CD14-positive monocyte (primary cell): ENCODE data around the gene NACC1. TPM values are rescaled to one million over a fixed set of nuclear protein-coding genes. Genes with fewer than 3 reads are reported as not detected.

Experiments used
- DNase-seq, 3 donors: peaks; one replicate each; pipeline ENCODE4 v3.0.0-alpha.2; 2011 to 2022
- H2AFZ ChIP-seq: 2 replicates; pipeline ENCODE4 v1.6.0; 2012; ENCODE audit warnings: mild to moderate bottlenecking, low read depth, low read length, inconsistent platforms; ENCODE audit not compliant: insufficient read depth, poor library complexity, severe bottlenecking
- H3K27ac ChIP-seq, 2 donors: 1 replicate in 1 of 2; 2 replicates in 1 of 2; pipeline ENCODE4 v1.5.1; 2012 to 2013; ENCODE audit warnings: low read length in 2 of 2, control low read depth in 1 of 2, inconsistent platforms in 1 of 2, low read depth in 1 of 2, mild to moderate bottlenecking in 1 of 2
- H3K27me3 ChIP-seq, 2 donors: one replicate each; pipeline versions ENCODE4 v1.6.0 to v1.6.1; 2011 to 2013; ENCODE audit warnings: low read length in 2 of 2; ENCODE audit not compliant: control insufficient read depth in 2 of 2, insufficient read depth in 2 of 2
- H3K36me3 ChIP-seq, 2 donors: replicated peaks in 1 of 2; 1 replicate in 1 of 2; 2 replicates in 1 of 2; pipeline versions ENCODE4 v1.5.1 to v1.6.1; 2012 to 2013; ENCODE audit warnings: low read length in 2 of 2, control low read depth in 1 of 2, inconsistent platforms in 1 of 2, mild to moderate bottlenecking in 1 of 2; ENCODE audit not compliant: insufficient read depth in 2 of 2, control insufficient read depth in 1 of 2
- H3K4me1 ChIP-seq, 2 donors: 1 replicate in 1 of 2; 2 replicates in 1 of 2; pipeline versions ENCODE4 v1.5.1 to v1.6.1; 2012 to 2013; ENCODE audit warnings: low read length in 2 of 2, control low read depth in 1 of 2, inconsistent platforms in 1 of 2, mild to moderate bottlenecking in 1 of 2, moderate library complexity in 1 of 2; ENCODE audit not compliant: insufficient read depth in 2 of 2, control insufficient read depth in 1 of 2
- H3K4me2 ChIP-seq: replicated peaks from 2 replicates; pipeline ENCODE3; 2012; ENCODE audit warnings: low read length, moderate library complexity, mild to moderate bottlenecking; ENCODE audit not compliant: poor library complexity, severe bottlenecking; ENCODE audit errors: extremely low read depth
- H3K4me3 ChIP-seq, 3 experiments: fragments of 200-600 bp in 1 of 3; sonication (generic) in 1 of 3; replicated peaks in 1 of 3; 1 replicate in 2 of 3; 2 replicates in 1 of 3; pipeline ENCODE4 v1.5.1; 2011 to 2013; ENCODE audit warnings: low read length in 3 of 3, mild to moderate bottlenecking in 3 of 3, control low read depth in 2 of 3, low read depth in 2 of 3, inconsistent platforms in 1 of 3, moderate library complexity in 1 of 3
- H3K79me2 ChIP-seq: 2 replicates; pipeline ENCODE4 v1.6.0; 2012; ENCODE audit warnings: mild to moderate bottlenecking, control low read depth, inconsistent platforms, low read length, moderate library complexity; ENCODE audit not compliant: insufficient read depth
- H3K9ac ChIP-seq: 2 replicates; pipeline ENCODE4 v1.6.0; 2017; ENCODE audit warnings: low read length, mild to moderate bottlenecking; ENCODE audit not compliant: insufficient read depth, poor library complexity, severe bottlenecking
- H3K9me3 ChIP-seq, 2 donors: replicated peaks in 1 of 2; 1 replicate in 1 of 2; 2 replicates in 1 of 2; pipeline versions ENCODE4 v1.5.1 to v1.6.1; 2012 to 2013; ENCODE audit warnings: low read length in 2 of 2, control low read depth in 1 of 2; ENCODE audit not compliant: control insufficient read depth in 1 of 2, insufficient read depth in 1 of 2
- H4K20me1 ChIP-seq: 2 replicates; pipeline ENCODE4 v1.6.0; 2012; ENCODE audit warnings: mild to moderate bottlenecking, low read length, control low read depth, moderate library complexity; ENCODE audit not compliant: insufficient read depth
- H3K27ac Mint-ChIP-seq, 7 donors: one replicate each; pipeline ENCODE4 v1.8.0; 2020; ENCODE audit warnings: mild to moderate bottlenecking in 7 of 7, mixed read lengths in 7 of 7, moderate library complexity in 6 of 7, inconsistent platforms in 2 of 7
- H3K27me3 Mint-ChIP-seq, 3 donors: one replicate each; pipeline ENCODE4 v1.8.0; 2021 to 2022; ENCODE audit warnings: low read depth in 3 of 3, mild to moderate bottlenecking in 3 of 3, mixed read lengths in 3 of 3, moderate library complexity in 3 of 3, inconsistent platforms in 1 of 3
- H3K36me3 Mint-ChIP-seq, 2 donors: one replicate each; pipeline ENCODE4 v1.8.0; 2020; ENCODE audit warnings: mixed read lengths in 2 of 2, inconsistent platforms in 1 of 2, mild to moderate bottlenecking in 1 of 2
- H3K4me1 Mint-ChIP-seq: one replicate; pipeline ENCODE4 v1.8.0; 2020; ENCODE audit warnings: mild to moderate bottlenecking, mixed read lengths
- H3K4me3 Mint-ChIP-seq, 2 donors: one replicate each; pipeline ENCODE4 v1.8.0; 2020; ENCODE audit warnings: mild to moderate bottlenecking in 2 of 2, mixed read lengths in 2 of 2, moderate library complexity in 1 of 2
- H3K9me3 Mint-ChIP-seq, 7 donors: one replicate each; pipeline ENCODE4 v1.8.0; 2020 to 2022; ENCODE audit warnings: mixed read lengths in 7 of 7, mild to moderate bottlenecking in 6 of 7, moderate library complexity in 6 of 7, inconsistent platforms in 2 of 7
- CTCF ChIP-seq: fragments of 200-600 bp; IDR thresholded peaks from one replicate; pipeline ENCODE4 v1.8.0; 2022; ENCODE audit warnings: antibody characterized with exemption, mild to moderate bottlenecking
- WGBS: methylation state at CpG from one replicate; pipeline ENCODE4 v1.1.5; 2013; ENCODE audit warnings: missing lambda C conversion rate; ENCODE audit not compliant: insufficient coverage; 5-methylcytosine and 5-hydroxymethylcytosine counted together
- intact Hi-C, 2 donors: fragments of 100-400 bp; cut with micrococcal nuclease; formaldehyde crosslinking; loops; one replicate each; pipeline versions ENCODE4 v1.15.0 to v1.15.1; 2023
- polyA minus RNA-seq: library from RNA; depleted of rRNA, polyadenylated mRNA; stranded (reverse); fragments of >200 nt; gene quantifications from 2 replicates; pipeline ENCODE4 v1.2.3, GENCODE V29; 2012
- polyA plus RNA-seq, 3 donors: library from polyadenylated mRNA; depleted of rRNA in 1 of 3; unstranded in 2 of 3; stranded (reverse) in 1 of 3; fragments of 300-500 nt in 2 of 3; fragments of >200 nt in 1 of 3; fragmentation: Illumina TruSeq in 2 of 3; gene quantifications; 1 replicate in 2 of 3; 2 replicates in 1 of 3; pipeline ENCODE4 v1.2.3, GENCODE V29; 2012 to 2021
- total RNA-seq, 12 experiments: library from RNA in 1 of 12; stranded (reverse) in 1 of 12; fragments of 120-200 nt in 1 of 12; gene quantifications; one replicate each; pipeline ENCODE4 v1.2.4 and lab custom pipeline; 2013 to 2026; ENCODE audit warnings: mixed read lengths in 6 of 12, inconsistent platforms in 1 of 12

The NACC1 gene
- total RNA-seq (2013), result 18.3 TPM
- polyA plus RNA-seq, result 10 to 100 TPM in 1 of 3 donors, 1 to 10 TPM in 2; 1.1 to 20.1 (median 2.2) TPM
- 43.5 and 64.3 TPM in 2 replicates for polyA minus RNA-seq
- total RNA-seq (lab: John Stamatoyannopoulos, UW), result 8.9 to 34.6 (median 13.2) reads per million in 11 experiments

DNA sequence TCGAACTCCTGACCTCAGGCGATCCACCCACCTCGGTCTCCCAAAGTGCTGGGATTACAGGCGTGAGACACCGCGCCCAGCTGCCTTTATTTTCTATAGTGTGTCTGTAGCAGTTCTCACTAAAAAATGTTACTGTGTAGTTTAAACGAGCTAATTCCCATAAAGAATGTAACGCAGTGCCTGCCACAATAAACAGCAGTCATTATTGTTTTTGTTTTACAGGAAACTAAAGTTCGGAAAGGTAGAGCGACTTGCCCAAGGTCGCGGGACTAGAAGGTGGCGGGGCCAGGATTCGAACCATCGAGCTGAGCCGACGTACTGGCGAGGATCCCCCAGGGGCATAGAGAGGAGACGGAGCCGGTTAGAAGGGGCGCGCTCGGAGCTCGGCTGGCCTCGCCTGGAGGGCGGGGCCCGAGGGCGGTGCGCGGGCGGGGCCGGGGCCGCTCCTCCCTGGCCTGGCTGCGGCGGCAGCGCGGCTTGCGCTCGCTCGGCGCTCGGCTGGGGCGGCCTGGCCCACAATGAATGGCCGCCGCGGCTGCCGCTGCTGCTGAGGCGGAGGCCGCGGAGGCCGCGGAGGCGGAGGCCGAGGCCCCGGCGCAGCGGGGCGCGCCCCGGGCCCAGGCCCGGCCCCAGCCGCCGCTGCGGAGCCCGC, at the start of gene NACC1:
NACC1 (plus strand) TSS at position 493 of the 652 bp plus-strand sequence. CDS start 16,944 bp downstream, outside the sequence.
- H3K36me3 Mint-ChIP-seq, result peaks cover 15 to 23% of the 10 kb centered on the region in 2 donors
- H3K27ac Mint-ChIP-seq, result peak within 1 kb of the TSS; percentile 83 to 95 (median 89)
- peaks cover 0 to 3% (median 0%) of the 10 kb centered on the region in 3 donors for H3K27me3 Mint-ChIP-seq
- H3K9me3 ChIP-seq, result no peaks in the 10 kb centered on the region
- peaks cover 55% of the 10 kb centered on the region for H3K4me1 Mint-ChIP-seq
- peaks cover 40% of the 10 kb centered on the region for H4K20me1 ChIP-seq
- H3K27ac ChIP-seq, result peak within 1 kb of the TSS; percentile 9 to 70
- WGBS, result 3% methylated on average over 61 of the region's 65 CpGs
- peaks cover 2 to 21% of the 10 kb centered on the region in 2 donors for H3K36me3 ChIP-seq
- intact Hi-C loops, result loop anchor here in 1 of 2 donors (5.0 kb wide), 1 partner anchor 34 kb away; the partner anchor contains the start of genes IER2 and STX10
- no peak for TF ChIP-seq CTCF
- peaks cover 37 to 50% of the 10 kb centered on the region in 2 donors for H3K4me1 ChIP-seq
- H3K9ac ChIP-seq, result peak within 1 kb of the TSS; percentile 85
- H3K4me3 ChIP-seq, result peak within 1 kb of the TSS; percentile 82 to 98 (median 92)
- DNase-seq, result peak; percentile 66 to 80 (median 77)
- H3K4me3 Mint-ChIP-seq, result peak within 1 kb of the TSS; percentile 91 to 95
- peaks cover 61% of the 10 kb centered on the region for H3K79me2 ChIP-seq
- no peaks in the 10 kb centered on the region for H3K9me3 Mint-ChIP-seq
- no peaks in the 10 kb centered on the region for H3K27me3 ChIP-seq
- peak within 1 kb of the TSS; percentile 89 for H3K4me2 ChIP-seq
- H2AFZ ChIP-seq, result peak within 1 kb of the TSS; percentile 89

DNA sequence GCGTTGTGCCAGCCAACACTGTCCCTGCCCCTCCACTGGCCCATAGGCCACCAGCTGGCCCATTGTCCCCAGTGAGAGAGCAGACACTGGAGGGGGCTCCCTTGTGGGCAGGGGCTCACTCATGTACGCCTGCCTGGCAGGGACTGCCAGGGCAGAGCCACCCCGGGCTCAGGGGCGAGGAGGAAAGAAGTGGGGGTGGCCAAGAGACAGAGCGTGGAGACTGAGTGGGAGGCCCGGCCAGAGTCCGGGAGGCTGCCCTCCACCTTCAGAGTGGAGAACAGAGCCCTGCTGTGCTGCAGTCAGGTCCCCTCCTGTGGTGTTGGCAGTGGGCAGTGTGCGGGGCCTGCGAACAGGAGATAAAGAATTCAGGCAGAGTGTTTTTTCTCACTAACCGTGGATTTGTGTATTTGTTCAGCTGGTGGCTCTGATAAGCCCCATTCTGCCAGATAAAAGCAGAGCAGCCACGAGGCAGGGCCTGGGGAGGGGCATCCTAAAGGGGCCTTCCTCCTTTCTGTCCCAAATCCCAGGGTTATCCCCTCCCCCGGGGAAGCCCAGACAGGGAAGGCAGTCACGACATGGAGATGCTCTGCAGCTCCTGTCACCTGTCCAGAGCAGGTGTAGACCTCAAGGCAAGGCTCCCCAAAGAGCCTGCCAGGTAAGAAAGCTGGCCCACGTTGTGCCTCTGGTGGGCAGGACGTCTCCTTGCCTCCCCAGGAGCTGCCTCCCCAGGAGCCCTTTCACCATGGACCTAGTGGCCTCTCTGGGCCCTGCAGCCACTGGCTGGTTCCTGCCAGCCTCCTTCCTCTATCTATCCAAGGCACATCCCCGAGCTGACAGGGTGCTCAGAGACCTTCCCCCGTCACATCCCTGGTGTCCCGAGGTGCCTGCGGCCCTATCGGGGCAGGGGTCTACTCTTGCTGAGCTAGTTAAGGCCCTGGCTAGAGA, 48.4 kb upstream of the NACC1 start:
- Histone ChIP-seq H3K9me3 (no peaks in the 10 kb centered on the region), H2AFZ (no peak overlapping the region), H3K27me3 (no peaks in the 10 kb centered on the region), H4K20me1 (no peaks in the 10 kb centered on the region), H3K79me2 (no peaks in the 10 kb centered on the region), H3K27ac (no peak overlapping the region), H3K4me1 (no peaks in the 10 kb centered on the region), H3K36me3 (no peaks in the 10 kb centered on the region), H3K9ac (no peak overlapping the region), H3K4me2 (no peak overlapping the region), H3K4me3 (no peak overlapping the region)
- H3K4me3 Mint-ChIP-seq, result no peak overlapping the region
- peaks cover 2 to 4% of the 10 kb centered on the region in 2 donors for H3K36me3 Mint-ChIP-seq
- H3K27ac Mint-ChIP-seq, result no peak overlapping the region
- peaks cover 2% of the 10 kb centered on the region for H3K4me1 Mint-ChIP-seq
- H3K9me3 Mint-ChIP-seq, result no peaks in the 10 kb centered on the region
- DNase-seq, result no peak
- intact Hi-C loops, result no loop called here
- no peak for TF ChIP-seq CTCF
- 74% methylated on average over 17 of the region's 20 CpGs for WGBS
- H3K27me3 Mint-ChIP-seq, result peaks cover 0 to 4% (median 2%) of the 10 kb centered on the region in 3 donors
